ENCODE measurements around the gene MED12L. TPM values are rescaled to one million over a fixed set of nuclear protein-coding genes. Genes with fewer than 3 reads are reported as not detected.
A peak's percentile ranks its signal among the peaks of the same experiment; 100 is the strongest.

The MED12L gene
- total and polyA plus RNA-seq, 9 of the 15 experiments (the other 6 are each of a cell fraction or from before 2014, with no cell fraction given): not detected

DNA sequence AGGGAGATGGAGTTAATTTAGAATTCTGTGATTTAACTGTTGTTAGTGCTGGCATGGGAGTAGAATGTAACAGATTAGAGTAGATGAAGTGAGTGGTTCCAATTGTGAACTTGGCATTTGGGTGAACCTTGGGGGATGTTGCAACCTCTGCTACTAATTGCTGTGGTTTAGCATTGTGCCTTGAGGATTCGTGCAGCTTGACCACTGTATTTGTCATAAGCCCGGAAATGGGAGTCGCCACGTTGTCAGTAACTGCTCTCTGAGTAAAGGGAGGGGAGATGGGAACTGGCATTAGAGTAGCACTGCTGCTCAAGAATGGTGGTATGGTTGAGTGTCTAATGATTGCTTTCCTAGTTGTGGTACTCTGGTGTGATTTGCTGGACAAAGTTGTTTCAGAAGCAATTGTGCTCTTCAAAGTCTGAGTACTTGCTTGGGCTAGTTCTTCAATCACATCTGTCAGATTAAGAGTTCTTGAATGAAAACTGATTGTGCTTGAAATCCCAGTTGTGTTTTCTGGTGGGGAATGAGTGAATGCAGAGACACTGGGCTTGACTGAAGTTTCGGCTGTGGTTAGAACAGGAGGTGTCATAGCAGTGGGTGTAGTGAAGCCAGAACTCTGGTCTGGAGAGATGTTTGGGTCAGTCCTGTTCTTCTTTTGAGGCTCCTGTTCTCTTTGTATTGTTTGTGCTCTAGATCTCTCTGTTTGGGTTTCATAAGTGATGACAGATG lies 360.0 kb downstream of the MED12L start:
- no peak for FAIRE-seq
- CTCF ChIA-PET (ENCODE audit: low intra/inter-chr PET ratio): no interaction called here
- in situ Hi-C loops (cut with MboI) (no loop called here), intact Hi-C loops (cut with micrococcal nuclease) (no loop called here)
- 2% methylated on average over 5 of the region's 5 CpGs for WGBS (ENCODE audit: insufficient coverage, low coverage, missing lambda C conversion rate)
- no peak for ATAC-seq
- no TSS peak for BruUV-seq (replicated peaks)
- peaks cover 0 to 14% of the 10 kb centered on the region in 2 experiments; a peak in 2 of 5 replicates for H3K27me3 ChIP-seq (ENCODE audit: control insufficient read depth in 2 of 2, insufficient read depth in 2 of 2, low read length in 2 of 2)
- DNase-seq (ENCODE audit: extremely low read depth in 1 of 4, low spot score in 3 of 4): no peak
- no peak overlapping the region for H3K4me2 ChIP-seq (ENCODE audit: insufficient read depth, low read length)
- H3K9me1 ChIP-seq (ENCODE audit: control insufficient read depth, insufficient read depth, low read length): no peaks in the 10 kb centered on the region
- no peaks in the 10 kb centered on the region for H3K79me2 ChIP-seq (ENCODE audit: control insufficient read depth, insufficient read depth, low read length)
- no peak overlapping the region for H3K4me3 ChIP-seq
- no peak overlapping the region for H3K27ac ChIP-seq (ENCODE audit: extremely low read depth, low read depth, low read length)
- POLR2A ChIA-PET: interaction anchor here (0.7 kb wide), 1 partner anchor 15 kb away, joined by 3 read pairs; the partner anchor contains the start of gene IGSF10
- no peak overlapping the region for H3K9ac ChIP-seq (ENCODE audit: insufficient read depth in 1 of 2, low read depth in 2 of 2, low read length in 2 of 2)
- no peak overlapping the region for H2AFZ ChIP-seq (ENCODE audit: low read depth, low read length)
- H3K4me1 ChIP-seq (replicated peaks in 1 of 2; ENCODE audit: control insufficient read depth in 2 of 2, insufficient read depth in 2 of 2, low read length in 2 of 2): no peaks in the 10 kb centered on the region
- no peaks in the 10 kb centered on the region for H3K9me3 ChIP-seq (replicated peaks; ENCODE audit: control insufficient read depth, insufficient read depth, low read depth, low read length)
- no peaks in the 10 kb centered on the region for H3K36me3 ChIP-seq (ENCODE audit: control insufficient read depth, insufficient read depth, low read length)
- TF ChIP-seq SP1 (CRISPR knock-in tag; IDR thresholded peaks at IDR 0.05) (no peak), ZNF76 (CRISPR knock-in tag; IDR thresholded peaks at IDR 0.05; ENCODE audit: borderline replicate concordance) (no peak), HDAC6 (IDR thresholded peaks at IDR 0.05; ENCODE audit: low read depth, low read length) (no peak), HNRNPH1 (optimal IDR thresholded peaks at IDR 0.05; ENCODE audit: low read depth, low read length) (no peak), POLR3A (IDR thresholded peaks at IDR 0.05; ENCODE audit: borderline replicate concordance, extremely low read depth, insufficient read depth, insufficient read length) (no peak), FOXK1 (CRISPR knock-in tag; IDR thresholded peaks at IDR 0.05; ENCODE audit: borderline replicate concordance) (no peak), NR2C2 (CRISPR knock-in tag; IDR thresholded peaks at IDR 0.05) (no peak), NR2C2 (tag; IDR thresholded peaks at IDR 0.05) (peak; percentile 31; the same call in 1 of the 2 replicates), SAFB (IDR thresholded peaks at IDR 0.05; ENCODE audit: borderline replicate concordance, low read depth, low read length) (no peak), CEBPG (CRISPR knock-in tag; IDR thresholded peaks at IDR 0.05) (no peak), CEBPG (tag; conservative IDR thresholded peaks at IDR 0.05 in 1 of 2, IDR thresholded peaks at IDR 0.05 in 1 of 2) (peak in 1 of 2 experiments; percentile 43; a peak in 1 of 4 replicates)
- TF ChIP-seq, protein P1, sequence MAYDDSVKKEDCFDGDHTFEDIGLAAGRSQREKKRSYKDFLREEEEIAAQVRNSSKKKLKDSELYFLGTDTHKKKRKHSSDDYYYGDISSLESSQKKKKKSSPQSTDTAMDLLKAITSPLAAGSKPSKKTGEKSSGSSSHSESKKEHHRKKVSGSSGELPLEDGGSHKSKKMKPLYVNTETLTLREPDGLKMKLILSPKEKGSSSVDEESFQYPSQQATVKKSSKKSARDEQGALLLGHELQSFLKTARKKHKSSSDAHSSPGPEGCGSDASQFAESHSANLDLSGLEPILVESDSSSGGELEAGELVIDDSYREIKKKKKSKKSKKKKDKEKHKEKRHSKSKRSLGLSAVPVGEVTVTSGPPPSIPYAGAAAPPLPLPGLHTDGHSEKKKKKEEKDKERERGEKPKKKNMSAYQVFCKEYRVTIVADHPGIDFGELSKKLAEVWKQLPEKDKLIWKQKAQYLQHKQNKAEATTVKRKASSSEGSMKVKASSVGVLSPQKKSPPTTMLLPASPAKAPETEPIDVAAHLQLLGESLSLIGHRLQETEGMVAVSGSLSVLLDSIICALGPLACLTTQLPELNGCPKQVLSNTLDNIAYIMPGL (CRISPR knock-in tag; IDR thresholded peaks at IDR 0.05): no peak
- no peaks in the 10 kb centered on the region for H4K20me1 ChIP-seq (replicated peaks; ENCODE audit: control insufficient read depth, insufficient read depth, low read length)

Measured in K562 (cell line).